ENCODE data around the gene COL21A1.

COL21A1 gene

DNA sequence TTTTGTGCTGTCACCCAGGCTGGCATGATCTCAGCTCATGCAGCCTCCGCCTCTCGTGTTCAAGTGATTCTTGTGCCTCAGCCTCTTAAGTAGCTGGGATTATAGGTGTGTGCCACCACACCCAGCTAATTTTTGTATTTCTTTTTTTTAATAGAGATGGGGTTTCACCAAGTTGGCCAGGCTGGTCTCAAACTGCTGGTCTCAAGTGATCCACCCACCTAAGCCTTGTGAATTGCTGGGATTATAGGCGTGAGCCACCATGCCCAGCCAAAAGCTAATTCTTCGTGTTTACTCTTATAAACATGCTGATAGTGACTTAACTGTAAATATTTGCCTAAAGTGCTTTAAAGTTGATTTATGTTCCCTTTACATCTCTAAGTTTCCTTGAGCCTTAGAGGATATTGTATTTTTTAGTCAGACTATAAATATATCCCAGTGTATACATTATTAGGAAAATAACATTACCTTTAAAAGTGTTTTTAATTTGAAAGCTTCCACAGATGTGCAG lies 91.7 kb downstream of the COL21A1 start:
- H3K9me3 ChIP-seq (ENCODE audit: control insufficient read depth in 2 of 2, low read length in 2 of 2), result no peaks in the 10 kb centered on the region
- peaks cover 7 to 10% of the 10 kb centered on the region in 2 donors for H3K36me3 ChIP-seq (ENCODE audit: control insufficient read depth in 2 of 2, insufficient read depth in 2 of 2, low read length in 2 of 2)
- no peak overlapping the region for H3K4me3 ChIP-seq (ENCODE audit: low read length in 2 of 2)
- H3K4me1 ChIP-seq (ENCODE audit: control insufficient read depth, insufficient read depth, low read length), result no peaks in the 10 kb centered on the region
- H3K9ac ChIP-seq (ENCODE audit: low read length in 2 of 2), result no peak overlapping the region
- H3K27me3 ChIP-seq (ENCODE audit: control insufficient read depth in 1 of 2, insufficient read depth in 2 of 2, low read length in 2 of 2), result no peaks in the 10 kb centered on the region
- H3K27ac ChIP-seq (ENCODE audit: low read length), result no peak overlapping the region

DNA sequence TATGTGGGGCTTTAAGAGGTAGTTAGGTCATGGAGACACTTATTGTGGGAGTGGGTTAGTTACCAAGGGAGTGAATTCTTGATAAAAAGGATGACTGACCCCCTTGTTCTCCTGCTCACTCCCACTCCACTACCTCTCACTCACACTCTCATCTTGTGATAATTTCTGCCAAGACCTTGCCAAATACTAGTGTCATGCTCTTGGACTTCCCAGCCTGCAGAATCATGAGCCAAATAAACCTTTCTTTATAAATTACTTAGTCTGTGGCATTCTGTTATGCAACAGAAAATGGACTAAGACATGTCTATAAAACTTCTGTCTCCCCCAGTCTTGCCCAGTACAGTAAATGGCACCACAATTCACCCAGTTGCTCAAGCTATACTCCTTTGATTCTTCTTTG lies 93.3 kb downstream of the COL21A1 start:
- no peaks in the 10 kb centered on the region for H3K4me1 ChIP-seq (ENCODE audit: control insufficient read depth, insufficient read depth, low read length)
- H3K36me3 ChIP-seq (ENCODE audit: control insufficient read depth in 2 of 2, insufficient read depth in 2 of 2, low read length in 2 of 2), result peaks cover 7 to 10% of the 10 kb centered on the region in 2 donors
- H3K27me3 ChIP-seq (ENCODE audit: control insufficient read depth in 1 of 2, insufficient read depth in 2 of 2, low read length in 2 of 2), result no peaks in the 10 kb centered on the region
- no peak overlapping the region for H3K4me3 ChIP-seq (ENCODE audit: low read length in 2 of 2)
- no peak overlapping the region for H3K9ac ChIP-seq (ENCODE audit: low read length in 2 of 2)
- H3K9me3 ChIP-seq (ENCODE audit: control insufficient read depth in 2 of 2, low read length in 2 of 2), result no peaks in the 10 kb centered on the region
- H3K27ac ChIP-seq (ENCODE audit: low read length), result no peak overlapping the region

DNA sequence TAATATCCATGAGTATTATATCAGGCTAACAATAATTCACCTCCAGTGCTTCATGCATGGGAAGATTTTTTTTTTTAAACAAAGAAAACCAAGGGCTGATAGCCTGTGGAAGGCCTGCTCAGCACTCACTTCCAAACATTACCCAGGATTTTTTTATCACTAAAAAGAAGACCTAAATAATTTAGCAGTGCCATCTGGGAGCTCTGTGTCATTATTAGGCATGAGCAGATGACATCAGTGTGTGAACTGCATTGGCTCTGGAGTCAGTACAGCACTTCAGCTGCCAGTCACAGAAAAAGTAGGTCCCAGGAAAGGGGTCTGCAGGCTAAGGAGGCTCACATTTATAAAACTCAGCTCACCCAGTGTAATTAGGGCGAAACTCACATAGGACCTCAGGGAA lies 94.8 kb downstream of the COL21A1 start:
- Histone ChIP-seq H3K27me3 (ENCODE audit: control insufficient read depth in 1 of 2, insufficient read depth in 2 of 2, low read length in 2 of 2) (no peaks in the 10 kb centered on the region), H3K27ac (ENCODE audit: low read length) (no peak overlapping the region), H3K4me3 (ENCODE audit: low read length in 2 of 2) (no peak overlapping the region), H3K9ac (ENCODE audit: low read length in 2 of 2) (no peak overlapping the region), H3K36me3 (ENCODE audit: control insufficient read depth in 2 of 2, insufficient read depth in 2 of 2, low read length in 2 of 2) (peaks cover 7 to 10% of the 10 kb centered on the region in 2 donors), H3K4me1 (ENCODE audit: control insufficient read depth, insufficient read depth, low read length) (no peaks in the 10 kb centered on the region), H3K9me3 (ENCODE audit: control insufficient read depth in 2 of 2, low read length in 2 of 2) (no peaks in the 10 kb centered on the region)

DNA sequence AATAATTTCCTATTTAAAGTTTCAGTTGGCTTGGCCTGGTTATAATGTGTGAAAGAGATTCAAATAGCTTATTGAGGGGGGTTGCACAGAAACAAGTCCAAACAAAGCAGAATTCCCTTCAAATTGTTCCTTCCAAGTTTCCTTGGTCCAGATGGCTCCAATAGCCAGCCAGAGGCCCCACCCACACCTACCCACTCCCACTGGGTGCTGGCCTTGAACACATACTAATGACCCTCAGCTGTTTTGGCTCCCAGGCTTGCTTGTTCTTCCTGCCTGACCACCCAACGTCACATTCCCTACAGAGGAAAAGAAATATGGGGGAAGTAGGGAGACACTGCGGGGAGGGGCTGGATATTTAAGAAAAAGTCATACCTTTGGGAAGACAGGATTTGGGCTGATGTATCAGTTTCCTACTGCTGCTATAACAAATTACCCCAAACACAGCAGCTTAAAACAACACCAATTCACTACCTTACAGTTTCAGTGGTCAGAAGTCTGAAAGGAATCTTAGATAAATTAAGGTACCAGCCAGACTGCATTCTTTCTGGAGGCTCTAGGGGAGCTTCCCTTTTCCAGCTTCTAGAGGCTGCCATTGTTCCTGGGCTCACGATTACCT lies 95.7 kb downstream of the COL21A1 start:
- Histone ChIP-seq H3K27ac (ENCODE audit: low read length) (no peak overlapping the region), H3K9me3 (ENCODE audit: control insufficient read depth in 2 of 2, low read length in 2 of 2) (no peaks in the 10 kb centered on the region), H3K4me1 (ENCODE audit: control insufficient read depth, insufficient read depth, low read length) (no peaks in the 10 kb centered on the region), H3K9ac (ENCODE audit: low read length in 2 of 2) (no peak overlapping the region), H3K36me3 (ENCODE audit: control insufficient read depth in 2 of 2, insufficient read depth in 2 of 2, low read length in 2 of 2) (peaks cover 6 to 10% of the 10 kb centered on the region in 2 donors), H3K27me3 (ENCODE audit: control insufficient read depth in 1 of 2, insufficient read depth in 2 of 2, low read length in 2 of 2) (no peaks in the 10 kb centered on the region), H3K4me3 (ENCODE audit: low read length in 2 of 2) (no peak overlapping the region)

DNA sequence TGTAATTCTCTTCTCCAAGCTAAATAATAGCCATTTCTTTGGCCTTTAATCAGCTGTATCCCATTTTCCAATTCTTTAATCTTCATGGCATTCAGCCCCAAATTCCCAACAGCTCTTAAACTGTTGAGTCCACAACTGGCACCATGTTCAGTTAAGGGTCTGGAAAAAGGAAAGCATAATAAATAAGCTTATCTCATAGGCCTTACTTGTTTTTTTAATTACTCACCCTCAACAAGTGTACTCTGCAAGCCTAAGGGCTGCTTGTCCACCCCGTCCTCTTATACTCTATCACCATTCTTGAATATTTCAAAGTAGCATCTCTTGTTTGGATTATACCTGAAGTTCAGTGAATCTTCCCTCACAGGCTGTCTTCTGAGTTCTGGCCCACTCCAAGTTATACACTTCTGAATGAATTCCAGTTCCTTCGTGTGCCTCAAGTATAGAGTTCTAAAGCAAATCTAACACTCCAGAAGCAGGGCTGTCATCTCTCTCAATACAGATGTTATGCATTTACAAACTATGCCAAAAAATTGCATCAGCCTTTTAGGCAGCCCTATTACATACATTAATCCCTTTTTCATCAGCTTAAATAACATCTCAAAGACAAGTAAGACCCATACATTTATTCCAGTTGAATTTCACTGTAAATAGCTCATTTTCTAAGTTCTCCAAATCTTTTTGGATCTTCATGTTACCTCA lies 98.7 kb downstream of the COL21A1 start:
- Histone ChIP-seq H3K9ac (ENCODE audit: low read length in 2 of 2) (no peak overlapping the region), H3K9me3 (ENCODE audit: control insufficient read depth in 2 of 2, low read length in 2 of 2) (no peaks in the 10 kb centered on the region), H3K27ac (ENCODE audit: low read length) (no peak overlapping the region), H3K4me1 (ENCODE audit: control insufficient read depth, insufficient read depth, low read length) (no peaks in the 10 kb centered on the region), H3K27me3 (ENCODE audit: control insufficient read depth in 1 of 2, insufficient read depth in 2 of 2, low read length in 2 of 2) (no peaks in the 10 kb centered on the region), H3K4me3 (ENCODE audit: low read length in 2 of 2) (no peak overlapping the region), H3K36me3 (ENCODE audit: control insufficient read depth in 2 of 2, insufficient read depth in 2 of 2, low read length in 2 of 2) (peaks cover 0 to 4% of the 10 kb centered on the region in 2 donors)

DNA sequence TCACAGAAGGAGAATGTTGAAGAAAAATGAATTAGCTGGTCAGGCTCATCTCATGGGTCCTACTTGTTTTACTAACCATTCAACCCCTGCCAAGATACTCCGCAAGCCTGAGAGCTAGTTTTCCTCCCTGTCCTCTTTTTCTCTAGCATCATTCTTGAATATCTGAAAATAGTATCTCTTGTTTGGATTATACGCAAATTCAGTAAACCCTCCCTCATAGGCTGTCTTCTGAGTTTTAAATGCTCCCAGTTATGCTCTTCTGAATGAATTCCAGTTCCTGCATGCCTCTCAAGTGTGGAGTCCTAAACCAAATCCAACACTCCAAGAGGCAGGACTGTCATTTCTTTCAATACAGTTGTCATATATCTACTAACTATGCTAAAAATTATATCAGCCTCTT lies 99.6 kb downstream of the COL21A1 start:
- Histone ChIP-seq H3K9ac (ENCODE audit: low read length in 2 of 2) (no peak overlapping the region), H3K4me1 (ENCODE audit: control insufficient read depth, insufficient read depth, low read length) (no peaks in the 10 kb centered on the region), H3K27me3 (ENCODE audit: control insufficient read depth in 1 of 2, insufficient read depth in 2 of 2, low read length in 2 of 2) (no peaks in the 10 kb centered on the region), H3K4me3 (ENCODE audit: low read length in 2 of 2) (no peak overlapping the region), H3K9me3 (ENCODE audit: control insufficient read depth in 2 of 2, low read length in 2 of 2) (no peaks in the 10 kb centered on the region), H3K36me3 (ENCODE audit: control insufficient read depth in 2 of 2, insufficient read depth in 2 of 2, low read length in 2 of 2) (peaks cover 0 to 3% of the 10 kb centered on the region in 2 donors), H3K27ac (ENCODE audit: low read length) (no peak overlapping the region)

DNA sequence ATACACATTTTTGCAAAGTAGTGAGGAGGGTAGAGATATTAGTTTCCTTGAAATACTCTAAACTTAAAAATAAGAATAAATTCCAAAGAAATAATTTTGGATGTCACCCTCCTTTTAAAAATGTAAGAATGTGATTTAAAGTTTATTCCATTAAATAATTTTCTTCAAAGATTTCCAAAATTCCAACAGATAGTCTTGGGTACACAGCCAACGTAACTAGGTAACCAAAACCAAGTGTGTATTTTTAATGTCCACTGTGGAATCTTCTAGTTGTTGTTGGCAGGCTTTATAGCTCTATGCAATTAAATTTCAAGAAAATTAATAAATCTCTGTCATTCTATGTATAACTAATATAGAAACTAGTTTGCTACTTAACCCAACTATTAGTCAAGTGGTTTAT lies 101.3 kb downstream of the COL21A1 start:
- no peak overlapping the region for H3K9ac ChIP-seq (ENCODE audit: low read length in 2 of 2)
- H3K27ac ChIP-seq (ENCODE audit: low read length), result no peak overlapping the region
- no peak overlapping the region for H3K4me3 ChIP-seq (ENCODE audit: low read length in 2 of 2)
- H3K27me3 ChIP-seq (ENCODE audit: control insufficient read depth in 1 of 2, insufficient read depth in 2 of 2, low read length in 2 of 2), result no peaks in the 10 kb centered on the region
- no peaks in the 10 kb centered on the region for H3K4me1 ChIP-seq (ENCODE audit: control insufficient read depth, insufficient read depth, low read length)
- no peaks in the 10 kb centered on the region for H3K9me3 ChIP-seq (ENCODE audit: control insufficient read depth in 2 of 2, low read length in 2 of 2)
- peaks cover 5 to 6% of the 10 kb centered on the region in 2 donors for H3K36me3 ChIP-seq (ENCODE audit: control insufficient read depth in 2 of 2, insufficient read depth in 2 of 2, low read length in 2 of 2)

DNA sequence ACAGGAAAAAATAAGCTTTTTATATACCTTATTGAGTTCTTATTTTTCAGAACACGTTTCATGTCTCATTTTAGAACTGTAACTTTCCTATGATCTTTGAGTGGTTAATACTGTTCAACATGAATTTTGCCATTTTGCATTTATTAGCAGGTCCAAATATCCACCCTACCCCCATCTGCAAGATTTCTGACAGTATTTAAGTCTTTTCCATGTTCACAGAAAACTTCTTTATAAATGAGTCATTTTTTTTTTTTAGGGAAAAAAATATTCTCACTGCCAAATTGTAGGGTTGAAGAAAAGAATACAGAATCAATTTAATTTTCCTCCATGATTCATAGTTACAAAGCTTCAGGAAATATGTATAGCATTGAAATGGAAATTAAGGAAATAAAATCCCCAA lies 101.8 kb downstream of the COL21A1 start:
- H3K36me3 ChIP-seq (ENCODE audit: control insufficient read depth in 2 of 2, insufficient read depth in 2 of 2, low read length in 2 of 2), result peaks cover 5 to 7% of the 10 kb centered on the region in 2 donors
- no peaks in the 10 kb centered on the region for H3K27me3 ChIP-seq (ENCODE audit: control insufficient read depth in 1 of 2, insufficient read depth in 2 of 2, low read length in 2 of 2)
- no peak overlapping the region for H3K9ac ChIP-seq (ENCODE audit: low read length in 2 of 2)
- H3K9me3 ChIP-seq (ENCODE audit: control insufficient read depth in 2 of 2, low read length in 2 of 2), result no peaks in the 10 kb centered on the region
- H3K27ac ChIP-seq (ENCODE audit: low read length), result no peak overlapping the region
- no peaks in the 10 kb centered on the region for H3K4me1 ChIP-seq (ENCODE audit: control insufficient read depth, insufficient read depth, low read length)
- H3K4me3 ChIP-seq (ENCODE audit: low read length in 2 of 2), result no peak overlapping the region

DNA sequence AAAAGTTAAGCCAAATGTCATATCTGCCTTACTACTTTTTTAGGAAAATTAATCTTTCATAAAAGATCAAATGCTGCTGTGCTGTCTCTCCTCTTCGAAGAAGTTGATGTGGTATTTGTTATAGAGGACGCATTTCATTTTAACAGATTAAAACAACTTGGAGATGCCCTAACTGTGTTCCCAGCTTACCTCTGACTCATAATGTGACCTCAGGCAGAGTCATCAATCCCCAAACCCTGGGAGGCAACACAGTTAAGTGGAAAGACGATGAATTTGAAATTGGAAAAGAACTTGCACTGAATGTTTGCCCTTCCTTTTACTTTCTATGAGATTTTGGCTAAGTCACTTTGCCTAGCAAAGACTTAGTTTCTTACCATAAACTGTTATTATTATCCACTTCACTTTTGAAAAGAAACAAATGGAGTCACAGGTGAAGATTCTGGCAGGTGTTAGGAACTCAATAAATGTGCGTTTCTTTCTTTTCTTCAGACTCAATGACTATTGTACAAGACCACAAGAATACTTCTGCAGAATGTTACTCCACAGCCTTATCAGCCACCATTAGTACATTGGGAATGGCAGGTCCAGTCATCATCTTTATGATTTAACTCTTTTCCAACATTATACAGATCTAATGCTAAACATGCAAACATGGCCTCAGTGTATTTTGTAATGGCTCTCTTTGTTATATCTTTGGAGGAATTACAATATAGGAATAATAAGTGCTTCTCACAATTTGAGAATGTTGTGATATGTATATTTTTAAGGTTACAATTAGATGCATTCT lies 102.6 kb downstream of the COL21A1 start:
- H3K9ac ChIP-seq (ENCODE audit: low read length in 2 of 2), result no peak overlapping the region
- H3K27me3 ChIP-seq (ENCODE audit: control insufficient read depth in 1 of 2, insufficient read depth in 2 of 2, low read length in 2 of 2), result no peaks in the 10 kb centered on the region
- no peak overlapping the region for H3K4me3 ChIP-seq (ENCODE audit: low read length in 2 of 2)

DNA sequence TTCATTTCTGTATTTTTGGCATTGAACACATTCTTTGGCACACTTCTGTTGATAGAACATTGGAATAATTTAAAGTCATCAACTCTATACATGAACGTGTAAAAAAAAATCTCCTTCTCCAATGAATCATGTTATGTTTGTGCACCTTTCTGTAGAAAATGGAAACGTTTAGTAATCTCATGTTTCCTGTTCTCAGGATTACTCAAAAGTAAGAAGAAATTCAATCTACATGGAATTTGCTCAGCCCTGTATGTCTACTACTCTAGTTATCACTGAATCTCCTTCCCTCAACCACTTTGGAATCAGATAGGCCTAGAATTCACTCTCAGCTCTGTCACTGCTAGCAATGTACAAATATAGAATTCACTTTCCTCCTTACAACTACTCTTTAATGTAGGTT lies 103.6 kb downstream of the COL21A1 start:
- Histone ChIP-seq H3K27me3 (ENCODE audit: control insufficient read depth in 1 of 2, insufficient read depth in 2 of 2, low read length in 2 of 2) (no peaks in the 10 kb centered on the region), H3K4me3 (ENCODE audit: low read length in 2 of 2) (no peak overlapping the region), H3K9me3 (ENCODE audit: control insufficient read depth in 2 of 2, low read length in 2 of 2) (no peaks in the 10 kb centered on the region), H3K9ac (ENCODE audit: low read length in 2 of 2) (no peak overlapping the region), H3K4me1 (ENCODE audit: control insufficient read depth, insufficient read depth, low read length) (no peaks in the 10 kb centered on the region), H3K27ac (ENCODE audit: low read length) (no peak overlapping the region), H3K36me3 (ENCODE audit: control insufficient read depth in 2 of 2, insufficient read depth in 2 of 2, low read length in 2 of 2) (peaks cover 5 to 12% of the 10 kb centered on the region in 2 donors)

More for the DNA sequence above, 102.6 kb downstream of the COL21A1 start:
- Histone ChIP-seq H3K27ac (ENCODE audit: low read length) (no peak overlapping the region), H3K36me3 (ENCODE audit: control insufficient read depth in 2 of 2, insufficient read depth in 2 of 2, low read length in 2 of 2) (peaks cover 5 to 7% of the 10 kb centered on the region in 2 donors), H3K9me3 (ENCODE audit: control insufficient read depth in 2 of 2, low read length in 2 of 2) (no peaks in the 10 kb centered on the region), H3K4me1 (ENCODE audit: control insufficient read depth, insufficient read depth, low read length) (no peaks in the 10 kb centered on the region)

All from stomach smooth muscle (tissue), 2 donors.